Activated naive CD8-positive, alpha-beta T cell treated with anti-CD3 and anti-CD28 coated beads, Interleukin-2, amount 50 U/mL, for 24 hours (primary cell): Measurements from ENCODE around the gene LRIG2.

ENCODE experiments used
- ATAC-seq: fragments of 150-1000 bp; cut with Tn5 transposase; one replicate; pipeline ENCODE4 v1.10.0; 2021
- DNase-seq: peaks from one replicate; pipeline ENCODE4 v3.0.0; 2021
- H3K27ac Mint-ChIP-seq: one replicate; pipeline ENCODE4 v1.8.0; 2021; ENCODE audit warnings: mild to moderate bottlenecking, mixed read lengths
- H3K27me3 Mint-ChIP-seq: one replicate; pipeline ENCODE4 v1.8.0; 2021; ENCODE audit warnings: mixed read lengths
- H3K36me3 Mint-ChIP-seq: one replicate; pipeline ENCODE4 v1.8.0; 2021; ENCODE audit warnings: low read depth, mixed read lengths
- H3K4me1 Mint-ChIP-seq: one replicate; pipeline ENCODE4 v1.8.0; 2021; ENCODE audit warnings: mixed read lengths
- H3K4me3 Mint-ChIP-seq: one replicate; pipeline ENCODE4 v1.8.0; 2021; ENCODE audit warnings: mild to moderate bottlenecking, moderate library complexity, mixed read lengths
- H3K9me3 Mint-ChIP-seq: one replicate; pipeline ENCODE4 v1.8.0; 2021; ENCODE audit warnings: mixed read lengths

LRIG2 gene

DNA sequence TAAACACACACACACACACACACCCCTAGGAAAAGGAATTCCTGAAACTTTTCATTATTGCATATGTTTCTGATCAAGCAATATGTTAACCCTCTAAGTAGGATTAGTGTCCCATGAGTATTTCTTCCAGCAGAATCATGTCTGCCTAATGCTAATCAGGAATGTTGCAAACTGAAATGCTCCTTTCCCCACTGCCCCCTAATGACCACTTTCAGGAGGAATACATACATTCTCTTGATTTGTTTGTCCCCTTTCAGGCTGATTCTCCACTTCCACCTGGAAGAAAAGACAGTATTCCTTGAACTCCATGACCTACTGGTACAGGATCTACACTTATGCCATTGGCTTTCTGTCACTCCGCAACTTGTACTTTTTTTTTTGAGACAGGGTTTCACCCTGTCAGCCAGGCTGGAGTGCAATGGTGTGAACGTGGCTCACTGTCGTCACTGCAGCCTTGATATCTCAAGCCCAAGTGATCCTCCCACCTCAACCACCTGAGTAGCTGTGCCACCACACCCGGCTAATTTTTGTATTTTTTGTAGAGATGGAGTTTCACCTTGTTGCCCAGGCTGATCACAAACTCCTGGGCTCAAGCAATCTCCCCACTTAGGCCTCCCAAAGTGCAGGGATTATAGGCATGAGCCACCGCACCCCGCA is 56.7 kb downstream of the LRIG2 start:
- Mint-ChIP-seq H3K9me3 (no peaks in the 10 kb centered on the region), H3K4me1 (peaks cover 64% of the 10 kb centered on the region), H3K4me3 (no peak overlapping the region), H3K27ac (peak overlapping the region; percentile 11), H3K36me3 (peaks cover 18% of the 10 kb centered on the region), H3K27me3 (no peaks in the 10 kb centered on the region)
- ATAC-seq, result no peak
- DNase-seq, result no peak

DNA sequence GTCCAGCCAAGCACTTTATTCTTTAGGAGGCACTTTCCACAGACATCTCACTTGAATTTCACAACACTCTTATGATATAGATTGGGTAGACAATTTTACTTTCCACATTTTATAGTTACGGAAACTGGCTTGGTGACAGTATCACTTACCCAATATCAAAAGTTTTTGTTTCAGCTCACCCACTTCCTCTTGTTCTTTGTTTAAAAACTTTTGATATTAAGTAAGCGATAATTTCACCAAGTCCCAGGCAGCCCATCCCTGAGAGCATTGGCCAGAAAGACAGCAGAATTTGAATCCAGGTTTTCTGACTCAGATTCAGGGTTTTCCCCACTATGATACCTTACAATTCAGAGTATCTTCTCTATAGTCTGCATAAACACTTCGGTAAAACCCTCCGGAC is 60.0 kb downstream of the LRIG2 start:
- H3K4me1 Mint-ChIP-seq, result peaks cover 68% of the 10 kb centered on the region
- H3K27ac Mint-ChIP-seq, result peak overlapping the region; percentile 34
- ATAC-seq, result peak; percentile 88

DNA sequence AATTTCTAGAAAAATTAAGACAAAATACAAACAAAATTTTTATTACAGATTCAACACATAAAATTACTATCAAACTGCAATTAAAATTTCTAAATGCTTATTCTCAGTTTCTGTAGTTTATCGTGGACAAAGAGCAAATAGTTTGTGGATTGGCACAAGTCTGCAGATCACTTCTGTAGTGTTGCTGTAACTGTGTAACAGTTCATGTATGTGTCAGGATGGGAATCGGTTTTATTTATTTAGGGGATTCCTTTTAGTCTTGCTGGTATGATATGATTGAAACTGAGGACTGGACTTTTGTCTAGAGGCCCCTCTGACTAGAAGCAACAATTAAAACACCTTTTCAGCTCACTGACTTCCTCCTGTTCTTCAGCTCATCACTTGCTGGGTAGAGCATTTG is 60.8 kb downstream of the LRIG2 start:
- no peak overlapping the region for H3K27ac Mint-ChIP-seq
- no peak overlapping the region for H3K4me3 Mint-ChIP-seq

More for the DNA sequence above, 60.0 kb downstream of the LRIG2 start:
- no peak for DNase-seq
- Mint-ChIP-seq H3K9me3 (no peaks in the 10 kb centered on the region), H3K36me3 (peaks cover 5% of the 10 kb centered on the region), H3K4me3 (no peak overlapping the region), H3K27me3 (no peaks in the 10 kb centered on the region)

DNA sequence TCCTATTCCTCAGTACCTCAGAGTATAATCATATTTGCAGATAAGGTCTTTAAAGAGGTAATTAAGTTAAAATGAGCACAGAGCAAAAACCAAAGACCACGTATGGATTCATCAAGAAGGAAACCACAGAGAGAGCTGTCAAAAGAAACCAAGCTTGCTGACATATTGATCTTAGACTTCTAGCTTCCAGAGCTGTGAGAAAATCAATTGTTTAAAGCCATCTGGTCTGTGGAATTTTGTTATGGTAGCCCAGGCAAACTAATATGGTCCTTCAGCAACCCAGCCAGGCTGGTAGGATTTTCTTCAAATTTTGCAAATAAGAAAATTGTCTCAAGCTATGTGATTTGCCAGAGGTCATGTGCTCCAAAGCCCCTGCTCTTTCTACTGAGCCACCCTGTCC is 62.5 kb downstream of the LRIG2 start:
- no peak for ATAC-seq
- DNase-seq, result no peak
- H3K27ac Mint-ChIP-seq, result no peak overlapping the region

More for the DNA sequence above, 60.8 kb downstream of the LRIG2 start:
- H3K4me1 Mint-ChIP-seq, result peaks cover 62% of the 10 kb centered on the region
- ATAC-seq (no peak), DNase-seq (no peak)
- H3K27me3 Mint-ChIP-seq, result no peaks in the 10 kb centered on the region
- H3K9me3 Mint-ChIP-seq, result no peaks in the 10 kb centered on the region
- peaks cover 5% of the 10 kb centered on the region for H3K36me3 Mint-ChIP-seq

DNA sequence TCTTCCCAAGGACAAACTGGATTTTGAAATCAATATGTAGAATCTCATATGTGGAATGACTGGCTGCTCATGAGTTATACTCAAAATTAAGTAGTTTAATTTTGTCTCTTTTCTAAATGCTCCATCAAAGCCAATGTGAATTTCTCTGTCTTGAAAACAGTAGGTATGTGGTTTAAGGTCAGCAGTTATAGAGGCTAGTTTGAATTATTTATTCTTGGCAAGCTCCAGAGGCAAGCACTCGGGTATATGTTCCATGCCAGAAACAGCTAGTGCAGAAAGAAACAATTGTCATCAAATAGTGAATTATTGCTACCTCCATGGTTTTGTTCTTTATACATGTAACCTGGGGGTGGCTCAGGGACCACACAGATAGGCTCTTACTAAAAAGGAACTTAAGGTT is 63.5 kb downstream of the LRIG2 start:
- DNase-seq (no peak), ATAC-seq (no peak)
- Mint-ChIP-seq H3K27ac (no peak overlapping the region), H3K9me3 (no peaks in the 10 kb centered on the region), H3K4me1 (peaks cover 38% of the 10 kb centered on the region), H3K27me3 (no peaks in the 10 kb centered on the region), H3K4me3 (no peak overlapping the region), H3K36me3 (peaks cover 2% of the 10 kb centered on the region)

More for the DNA sequence above, 62.5 kb downstream of the LRIG2 start:
- Mint-ChIP-seq H3K4me3 (no peak overlapping the region), H3K27me3 (no peaks in the 10 kb centered on the region), H3K4me1 (peaks cover 47% of the 10 kb centered on the region), H3K36me3 (peaks cover 2% of the 10 kb centered on the region), H3K9me3 (no peaks in the 10 kb centered on the region)

DNA sequence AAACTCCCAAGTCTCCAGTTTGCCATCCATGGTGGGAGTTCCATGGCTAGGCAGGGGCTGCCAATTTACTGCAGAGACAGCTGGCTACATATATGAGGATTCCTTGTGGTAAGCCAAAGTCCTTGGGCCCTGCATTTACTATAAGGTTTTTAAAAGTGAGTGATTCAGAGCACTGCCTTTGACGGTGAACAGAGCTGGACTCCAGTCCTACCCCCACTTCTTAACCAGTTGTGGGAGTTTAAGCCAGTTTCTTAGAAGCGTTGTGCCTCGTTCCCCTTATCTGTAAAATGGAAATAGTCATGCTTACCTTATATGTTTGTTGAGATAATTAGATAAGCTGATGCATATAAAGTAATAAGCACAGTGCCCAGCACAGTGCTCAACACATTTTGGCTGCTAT is 64.6 kb downstream of the LRIG2 start:
- Mint-ChIP-seq H3K4me3 (no peak overlapping the region), H3K27me3 (no peaks in the 10 kb centered on the region), H3K27ac (no peak overlapping the region), H3K9me3 (no peaks in the 10 kb centered on the region), H3K36me3 (peaks cover 2% of the 10 kb centered on the region), H3K4me1 (peaks cover 27% of the 10 kb centered on the region)
- no peak for DNase-seq
- no peak for ATAC-seq

DNA sequence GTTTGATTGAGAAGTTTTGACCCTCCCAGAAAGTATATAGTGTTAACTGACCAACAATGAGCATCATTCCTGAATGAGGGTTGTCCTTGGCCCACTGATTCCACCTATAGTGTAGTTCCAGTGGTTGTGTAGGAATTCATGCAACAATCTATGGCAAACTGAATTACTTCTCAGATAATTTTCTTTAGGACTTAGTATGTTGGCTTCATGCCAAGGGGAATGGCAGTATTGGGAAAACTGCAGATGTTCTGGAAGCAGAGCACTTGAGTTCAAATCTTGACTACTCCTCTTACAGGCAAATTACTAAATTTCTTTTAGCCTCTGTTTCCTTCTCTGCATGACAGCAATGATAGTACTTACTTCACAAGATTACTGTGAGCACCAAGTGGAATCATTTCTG is 65.8 kb downstream of the LRIG2 start:
- peaks cover 2% of the 10 kb centered on the region for H3K36me3 Mint-ChIP-seq
- H3K27ac Mint-ChIP-seq, result no peak overlapping the region

DNA sequence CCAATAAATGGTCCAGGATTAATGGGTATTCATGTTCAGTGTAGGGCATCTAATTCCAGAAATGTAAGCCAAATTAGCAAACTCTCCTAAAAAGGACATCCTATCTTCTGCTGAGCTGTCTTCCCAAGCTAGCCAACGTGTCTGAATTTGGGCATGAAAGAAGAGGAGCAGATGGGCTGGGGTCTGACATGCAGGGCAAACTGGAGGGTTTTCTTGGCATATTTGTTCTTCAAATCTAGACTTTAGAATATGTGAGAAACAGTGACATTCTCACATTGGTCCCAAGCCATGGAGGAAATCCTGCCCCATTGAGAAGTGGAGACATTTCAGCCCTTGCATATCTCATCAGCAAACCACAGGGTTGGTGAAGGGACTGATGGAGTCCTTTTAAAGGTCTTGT is 67.2 kb downstream of the LRIG2 start:
- H3K4me3 Mint-ChIP-seq, result no peak overlapping the region
- no peak for DNase-seq
- H3K27me3 Mint-ChIP-seq, result no peaks in the 10 kb centered on the region
- no peaks in the 10 kb centered on the region for H3K9me3 Mint-ChIP-seq
- no peaks in the 10 kb centered on the region for H3K36me3 Mint-ChIP-seq
- ATAC-seq, result no peak
- H3K27ac Mint-ChIP-seq, result no peak overlapping the region
- H3K4me1 Mint-ChIP-seq, result peaks cover 5% of the 10 kb centered on the region

More for the DNA sequence above, 65.8 kb downstream of the LRIG2 start:
- ATAC-seq (no peak), DNase-seq (no peak)
- Mint-ChIP-seq H3K4me1 (peaks cover 16% of the 10 kb centered on the region), H3K9me3 (no peaks in the 10 kb centered on the region), H3K27me3 (no peaks in the 10 kb centered on the region), H3K4me3 (no peak overlapping the region)

DNA sequence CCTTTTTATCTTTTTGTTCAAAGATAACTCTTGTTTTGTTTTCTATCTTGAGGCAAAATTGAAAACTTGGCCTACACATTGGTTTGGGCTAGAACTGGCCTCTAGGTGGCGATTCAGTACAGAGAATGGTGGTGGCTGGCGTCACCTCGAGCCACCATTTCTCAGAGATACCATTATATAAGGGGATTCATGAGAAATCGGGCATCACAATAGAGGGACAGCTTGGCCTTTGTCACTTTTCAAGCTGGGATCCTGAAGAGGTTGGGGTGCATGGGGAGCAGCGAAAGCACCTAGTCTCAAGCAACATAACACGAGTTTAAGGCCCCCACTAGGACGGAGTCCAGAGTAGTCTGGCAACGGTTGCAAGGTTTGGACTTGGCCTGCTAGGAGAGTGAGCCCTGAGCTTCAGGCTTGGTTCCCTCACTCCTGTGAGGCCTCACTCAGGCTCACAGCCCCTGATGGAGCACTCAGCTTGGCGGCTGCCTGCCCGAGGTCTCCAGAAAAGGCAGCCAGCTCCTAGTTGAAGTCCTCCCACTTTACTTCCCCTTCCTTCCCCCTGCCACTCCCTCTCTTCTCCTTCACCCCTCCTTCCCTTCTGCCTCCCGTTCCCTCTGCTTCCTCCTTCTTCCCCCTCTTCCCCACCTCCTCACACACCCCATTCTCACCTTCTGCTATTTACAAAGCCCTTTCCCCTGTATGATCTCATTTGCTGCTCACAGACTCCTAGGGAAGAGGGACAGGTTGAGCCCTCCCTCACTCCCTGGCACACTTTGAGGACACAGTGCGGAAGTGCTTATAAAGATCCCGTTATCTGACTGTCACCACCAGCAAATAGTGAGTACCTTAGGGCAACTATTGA is 67.8 kb downstream of the LRIG2 start:
- DNase-seq, result peak; percentile 54
- H3K4me1 Mint-ChIP-seq, result peaks cover 3% of the 10 kb centered on the region
- ATAC-seq, result peak; percentile 87
- H3K27ac Mint-ChIP-seq, result peak overlapping the region; percentile 9
- no peaks in the 10 kb centered on the region for H3K9me3 Mint-ChIP-seq
- no peaks in the 10 kb centered on the region for H3K27me3 Mint-ChIP-seq
- H3K36me3 Mint-ChIP-seq, result no peaks in the 10 kb centered on the region
- no peak overlapping the region for H3K4me3 Mint-ChIP-seq

DNA sequence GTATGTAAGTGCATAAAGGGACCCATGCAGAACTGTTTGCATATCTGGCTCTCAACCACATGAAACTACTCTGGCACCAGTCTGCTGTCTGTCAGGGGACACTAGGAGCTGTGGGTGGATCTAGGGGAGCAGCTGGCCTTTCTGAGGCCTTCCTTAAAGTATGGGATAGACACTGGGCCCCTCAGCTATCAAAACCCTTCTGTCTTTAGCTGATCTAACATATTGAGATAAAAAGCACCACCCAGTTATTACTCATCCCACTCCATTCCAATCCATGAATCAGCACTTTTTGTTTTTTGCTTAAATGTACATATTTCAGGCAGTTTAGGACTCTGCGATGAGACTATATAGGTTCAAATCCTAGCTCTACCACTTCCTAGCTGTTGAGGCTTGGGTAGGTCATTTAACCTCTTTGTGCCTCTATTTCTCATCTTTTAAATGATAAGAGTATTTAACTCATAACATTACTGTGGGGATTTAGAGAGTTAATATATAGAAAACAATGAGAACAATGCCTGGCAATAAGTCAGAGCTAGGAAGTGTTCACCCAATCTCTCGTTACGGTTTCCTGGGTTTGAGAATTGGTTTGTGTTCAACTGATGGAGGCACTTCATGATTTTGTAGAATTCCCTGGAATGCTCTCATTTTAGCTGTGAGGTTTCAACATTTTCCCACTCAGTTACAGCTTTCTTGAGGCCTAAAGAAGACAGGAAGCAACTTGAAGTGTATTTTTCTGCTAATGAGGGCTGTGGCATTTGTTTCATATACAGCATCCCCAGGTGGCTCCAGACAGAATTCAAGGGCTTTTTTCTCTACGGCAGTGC is 68.9 kb downstream of the LRIG2 start:
- Mint-ChIP-seq H3K36me3 (no peaks in the 10 kb centered on the region), H3K4me3 (no peak overlapping the region), H3K27ac (no peak overlapping the region), H3K27me3 (no peaks in the 10 kb centered on the region), H3K4me1 (peaks cover 6% of the 10 kb centered on the region), H3K9me3 (no peaks in the 10 kb centered on the region)
- DNase-seq (no peak), ATAC-seq (no peak)

DNA sequence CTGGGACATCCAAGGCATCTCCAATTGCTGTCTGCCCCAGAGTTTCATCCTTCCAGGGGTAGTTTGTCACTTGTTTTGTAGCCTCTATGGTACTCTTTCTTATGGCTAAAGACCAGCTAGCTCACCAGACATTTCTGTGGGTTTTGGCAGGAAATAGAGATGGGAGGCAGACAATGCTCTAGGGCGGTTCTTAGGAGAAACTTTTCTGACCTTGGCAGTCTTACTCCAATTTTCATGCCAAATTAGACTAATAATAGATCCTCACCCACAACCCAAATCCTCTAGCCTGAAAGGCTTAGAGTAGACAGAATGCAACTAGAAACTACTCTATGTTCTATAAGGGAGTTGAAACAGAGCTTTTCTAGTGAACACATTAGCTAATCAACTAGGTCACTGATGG is 69.8 kb downstream of the LRIG2 start:
- Mint-ChIP-seq H3K27me3 (no peaks in the 10 kb centered on the region), H3K9me3 (no peaks in the 10 kb centered on the region), H3K36me3 (no peaks in the 10 kb centered on the region), H3K4me3 (no peak overlapping the region), H3K27ac (no peak overlapping the region), H3K4me1 (peaks cover 9% of the 10 kb centered on the region)
- DNase-seq (no peak), ATAC-seq (no peak)

DNA sequence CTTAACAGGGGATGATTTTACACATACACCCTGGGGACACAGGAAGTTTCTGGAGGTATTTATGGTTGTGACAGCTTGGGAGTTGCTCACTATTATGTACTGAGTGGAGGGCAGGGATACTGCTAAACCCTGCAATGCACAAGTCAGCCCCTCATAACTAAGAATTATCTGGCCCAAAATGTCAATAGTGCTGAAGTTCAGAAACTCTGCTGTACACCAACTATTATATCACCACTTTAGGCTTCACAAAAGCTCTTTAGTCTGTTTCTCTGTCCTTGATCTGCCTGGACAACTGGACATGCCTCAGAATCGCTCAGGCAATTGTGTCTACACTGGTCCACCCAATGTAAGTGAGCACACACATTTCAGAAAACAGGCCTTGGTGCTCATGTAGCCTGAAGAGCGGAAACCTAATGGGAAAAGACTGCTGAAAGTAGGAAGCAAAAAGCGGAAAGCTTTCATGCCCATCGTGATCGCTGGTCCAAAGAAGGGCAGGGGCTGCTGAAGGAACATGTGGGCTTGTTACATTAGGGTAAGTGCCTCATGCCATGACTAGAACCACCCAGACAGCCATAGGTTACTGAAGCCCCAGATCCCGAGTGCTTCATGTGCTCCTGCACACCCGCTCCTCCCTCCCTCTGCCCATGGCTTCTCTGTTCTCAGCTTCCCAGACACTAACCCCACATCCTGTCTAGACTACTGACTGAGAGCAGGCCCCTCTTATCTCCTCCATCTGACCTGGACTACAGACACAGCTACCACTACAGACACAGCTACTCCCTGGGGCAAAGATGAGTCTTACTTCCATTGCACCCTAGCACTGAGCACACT is 73.5 kb downstream of the LRIG2 start:
- Mint-ChIP-seq H3K4me3 (no peak overlapping the region), H3K4me1 (peaks cover 9% of the 10 kb centered on the region), H3K9me3 (no peaks in the 10 kb centered on the region), H3K27ac (no peak overlapping the region), H3K36me3 (no peaks in the 10 kb centered on the region), H3K27me3 (no peaks in the 10 kb centered on the region)
- DNase-seq, result no peak
- peak; percentile 74 for ATAC-seq

DNA sequence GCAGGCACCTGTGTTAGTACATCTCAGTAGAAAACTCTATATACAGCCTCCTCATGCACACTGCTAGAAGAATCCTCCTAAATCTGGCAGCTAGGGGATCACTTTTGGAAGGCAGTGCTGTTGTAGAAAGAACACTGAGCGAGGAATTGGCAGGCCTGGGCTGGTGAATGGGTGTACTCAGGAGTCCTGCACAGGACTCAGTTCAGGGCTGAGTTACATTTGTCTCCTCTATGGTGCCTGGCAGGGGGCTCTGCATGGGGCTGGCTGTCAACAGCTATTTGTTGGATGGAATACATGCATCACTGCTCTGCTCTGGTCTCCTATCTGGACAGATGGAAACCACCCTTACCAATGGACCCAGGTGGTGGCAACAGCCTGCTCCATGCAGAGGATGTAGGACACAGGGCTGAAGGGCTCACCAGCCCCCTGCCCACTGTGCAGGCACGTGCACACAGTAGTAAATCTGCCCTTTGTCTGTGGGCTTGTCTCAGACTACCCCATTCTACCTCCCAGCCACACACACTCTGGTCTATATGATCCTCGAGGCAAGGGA is 74.2 kb downstream of the LRIG2 start:
- peaks cover 9% of the 10 kb centered on the region for H3K4me1 Mint-ChIP-seq
- no peak overlapping the region for H3K27ac Mint-ChIP-seq

DNA sequence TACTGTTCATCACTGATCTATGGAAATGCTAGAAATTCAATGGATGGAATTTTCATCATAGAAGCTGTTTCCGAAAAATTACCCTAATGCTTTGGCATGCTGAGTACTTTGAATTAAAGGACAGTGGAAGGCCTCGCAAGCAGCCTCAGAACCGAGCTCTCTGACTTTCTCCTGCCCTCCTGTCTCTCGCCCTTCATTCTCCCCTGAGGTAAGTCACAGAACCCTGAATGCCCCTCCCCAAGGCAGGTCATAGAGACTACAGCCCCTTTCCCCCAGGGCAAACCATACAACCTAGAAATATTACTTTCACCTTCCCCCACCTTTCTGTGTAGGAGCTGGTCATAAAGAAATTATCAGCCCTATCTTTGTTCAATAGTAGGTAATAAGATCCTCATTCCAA is 74.8 kb downstream of the LRIG2 start:
- peaks cover 9% of the 10 kb centered on the region for H3K4me1 Mint-ChIP-seq
- no peaks in the 10 kb centered on the region for H3K27me3 Mint-ChIP-seq
- no peak overlapping the region for H3K4me3 Mint-ChIP-seq
- no peaks in the 10 kb centered on the region for H3K9me3 Mint-ChIP-seq
- no peaks in the 10 kb centered on the region for H3K36me3 Mint-ChIP-seq
- ATAC-seq, result no peak
- no peak overlapping the region for H3K27ac Mint-ChIP-seq
- no peak for DNase-seq

More for the DNA sequence above, 74.2 kb downstream of the LRIG2 start:
- Mint-ChIP-seq H3K27me3 (no peaks in the 10 kb centered on the region), H3K9me3 (no peaks in the 10 kb centered on the region), H3K36me3 (no peaks in the 10 kb centered on the region), H3K4me3 (no peak overlapping the region)
- DNase-seq (no peak), ATAC-seq (peak; percentile 15)
